ENCODE results near the gene PWP1.

PWP1 gene

DNA sequence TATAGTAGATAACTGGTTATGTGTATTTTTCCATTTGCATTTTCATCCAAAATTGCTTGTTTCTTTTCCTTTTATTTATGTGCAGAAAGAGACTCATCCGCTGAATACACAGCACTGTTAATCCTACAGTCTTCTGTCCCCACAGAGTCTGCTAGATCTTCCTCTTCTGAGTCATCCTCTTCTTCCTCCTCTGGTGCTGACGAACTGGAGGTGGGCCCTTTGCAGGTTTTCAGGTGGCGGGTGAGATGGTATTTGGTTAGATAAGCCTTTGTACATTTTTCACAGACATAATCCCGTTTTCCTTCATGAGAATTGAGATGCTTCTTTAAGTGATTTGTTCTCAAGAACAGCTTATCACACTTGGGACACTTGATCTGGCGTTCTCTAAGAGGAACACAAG lies 48.5 kb downstream of the PWP1 start:
- Histone ChIP-seq H4K20me1 (ENCODE audit: insufficient read depth, low read length) (no peaks in the 10 kb centered on the region), H3K4me1 (ENCODE audit: low read length) (peaks cover 5% of the 10 kb centered on the region; the same call in 1 of the 2 replicates), H3K9ac (ENCODE audit: low read length) (no peak overlapping the region), H2AFZ (ENCODE audit: low read length) (no peak overlapping the region), H3K4me2 (ENCODE audit: low read depth, low read length) (no peak overlapping the region), H3K79me2 (ENCODE audit: low read length) (no peaks in the 10 kb centered on the region), H3K9me3 (replicated peaks; ENCODE audit: insufficient read depth, low read length) (no peaks in the 10 kb centered on the region), H3K27me3 (replicated peaks; ENCODE audit: insufficient read depth, low read length) (no peaks in the 10 kb centered on the region), H3F3A (ENCODE audit: insufficient read depth, low read length) (no peaks in the 10 kb centered on the region), H3K36me3 (replicated peaks; ENCODE audit: insufficient read depth, low read length) (no peaks in the 10 kb centered on the region; the same call in 1 of the 2 replicates), H3K9me2 (replicated peaks; ENCODE audit: insufficient read depth, low read length) (no peaks in the 10 kb centered on the region), H3K27ac (ENCODE audit: low read length) (no peak overlapping the region), H3K4me3 (ENCODE audit: low read length) (no peak overlapping the region)
- TF ChIP-seq EZH2 (optimal IDR thresholded peaks at IDR 0.05; ENCODE audit: low read depth, low read length) (no peak), EZH2phosphoT487 (IDR thresholded peaks at IDR 0.05; ENCODE audit: low read length) (no peak)
- TF ChIP-seq, protein P1, sequence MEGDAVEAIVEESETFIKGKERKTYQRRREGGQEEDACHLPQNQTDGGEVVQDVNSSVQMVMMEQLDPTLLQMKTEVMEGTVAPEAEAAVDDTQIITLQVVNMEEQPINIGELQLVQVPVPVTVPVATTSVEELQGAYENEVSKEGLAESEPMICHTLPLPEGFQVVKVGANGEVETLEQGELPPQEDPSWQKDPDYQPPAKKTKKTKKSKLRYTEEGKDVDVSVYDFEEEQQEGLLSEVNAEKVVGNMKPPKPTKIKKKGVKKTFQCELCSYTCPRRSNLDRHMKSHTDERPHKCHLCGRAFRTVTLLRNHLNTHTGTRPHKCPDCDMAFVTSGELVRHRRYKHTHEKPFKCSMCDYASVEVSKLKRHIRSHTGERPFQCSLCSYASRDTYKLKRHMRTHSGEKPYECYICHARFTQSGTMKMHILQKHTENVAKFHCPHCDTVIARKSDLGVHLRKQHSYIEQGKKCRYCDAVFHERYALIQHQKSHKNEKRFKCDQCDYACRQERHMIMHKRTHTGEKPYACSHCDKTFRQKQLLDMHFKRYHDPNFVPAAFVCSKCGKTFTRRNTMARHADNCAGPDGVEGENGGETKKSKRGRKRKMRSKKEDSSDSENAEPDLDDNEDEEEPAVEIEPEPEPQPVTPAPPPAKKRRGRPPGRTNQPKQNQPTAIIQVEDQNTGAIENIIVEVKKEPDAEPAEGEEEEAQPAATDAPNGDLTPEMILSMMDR (IDR thresholded peaks at IDR 0.05; ENCODE audit: low read length), result no peak
- DNase-seq, result no peak

DNA sequence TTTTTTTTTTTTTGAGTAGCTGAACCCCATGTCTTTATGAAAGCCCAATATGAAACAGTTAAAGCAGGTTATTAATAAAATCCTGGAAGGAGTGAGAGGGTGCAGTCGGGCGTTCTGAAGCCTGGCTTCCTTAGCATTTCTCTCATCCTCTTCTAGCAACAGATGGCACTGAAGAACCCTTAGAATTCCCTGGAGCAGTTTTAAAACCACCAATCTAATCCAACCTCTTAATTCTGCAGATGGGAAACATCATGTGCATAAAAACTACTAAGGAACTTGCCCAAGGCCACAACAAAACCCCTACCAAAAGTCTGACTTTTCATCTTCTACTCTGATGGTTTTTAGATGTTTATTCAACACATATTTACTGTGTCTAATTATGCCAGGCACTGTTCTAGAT lies 50.2 kb downstream of the PWP1 start:
- peaks cover 5% of the 10 kb centered on the region; the same call in 1 of the 2 replicates for H3K4me1 ChIP-seq (ENCODE audit: low read length)
- H3K4me2 ChIP-seq (ENCODE audit: low read depth, low read length), result no peak overlapping the region
- no peak overlapping the region for H3K27ac ChIP-seq (ENCODE audit: low read length)
- no peaks in the 10 kb centered on the region for H4K20me1 ChIP-seq (ENCODE audit: insufficient read depth, low read length)
- TF ChIP-seq, protein P1 (IDR thresholded peaks at IDR 0.05; ENCODE audit: low read length), result no peak
- TF ChIP-seq EZH2phosphoT487 (IDR thresholded peaks at IDR 0.05; ENCODE audit: low read length) (no peak), EZH2 (optimal IDR thresholded peaks at IDR 0.05; ENCODE audit: low read depth, low read length) (no peak)
- no peak overlapping the region for H3K9ac ChIP-seq (ENCODE audit: low read length)
- H3K4me3 ChIP-seq (ENCODE audit: low read length), result no peak overlapping the region
- no peaks in the 10 kb centered on the region for H3F3A ChIP-seq (ENCODE audit: insufficient read depth, low read length)
- peaks cover 1% of the 10 kb centered on the region; the same call in 1 of the 2 replicates for H3K36me3 ChIP-seq (replicated peaks; ENCODE audit: insufficient read depth, low read length)
- DNase-seq, result no peak
- H3K79me2 ChIP-seq (ENCODE audit: low read length), result no peaks in the 10 kb centered on the region
- no peak overlapping the region for H2AFZ ChIP-seq (ENCODE audit: low read length)
- H3K9me3 ChIP-seq (replicated peaks; ENCODE audit: insufficient read depth, low read length), result no peaks in the 10 kb centered on the region
- H3K9me2 ChIP-seq (replicated peaks; ENCODE audit: insufficient read depth, low read length), result no peaks in the 10 kb centered on the region
- no peaks in the 10 kb centered on the region for H3K27me3 ChIP-seq (replicated peaks; ENCODE audit: insufficient read depth, low read length)

DNA sequence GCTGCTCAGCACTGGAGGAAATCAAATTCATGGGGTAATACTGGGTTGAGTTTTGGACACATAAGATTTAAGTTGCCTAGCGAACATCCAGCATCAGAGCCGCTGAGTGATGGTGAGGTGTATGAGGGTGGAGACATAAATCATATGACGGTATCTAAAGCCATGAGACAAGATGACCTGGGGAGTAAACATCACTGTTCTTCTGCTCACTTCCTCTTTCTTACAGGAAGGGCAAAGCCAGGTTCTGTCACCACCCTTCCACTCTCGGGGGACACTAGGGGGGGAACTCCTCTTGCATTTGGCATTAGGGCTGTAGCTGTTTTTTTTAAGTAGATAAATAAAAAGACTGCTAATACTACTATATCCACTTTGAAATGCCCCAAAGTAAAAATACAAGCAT lies 51.3 kb downstream of the PWP1 start:
- H3K27me3 ChIP-seq (replicated peaks; ENCODE audit: insufficient read depth, low read length), result no peaks in the 10 kb centered on the region
- peak overlapping the region; percentile 22; the same call in 1 of the 2 replicates for H3K27ac ChIP-seq (ENCODE audit: low read length)
- no peaks in the 10 kb centered on the region for H3K79me2 ChIP-seq (ENCODE audit: low read length)
- H4K20me1 ChIP-seq (ENCODE audit: insufficient read depth, low read length), result no peaks in the 10 kb centered on the region
- H3K9ac ChIP-seq (ENCODE audit: low read length), result no peak overlapping the region
- H3F3A ChIP-seq (ENCODE audit: insufficient read depth, low read length), result no peaks in the 10 kb centered on the region
- no peaks in the 10 kb centered on the region for H3K9me3 ChIP-seq (replicated peaks; ENCODE audit: insufficient read depth, low read length)
- no peak overlapping the region for H3K4me2 ChIP-seq (ENCODE audit: low read depth, low read length)
- DNase-seq, result peak; percentile 7
- H3K9me2 ChIP-seq (replicated peaks; ENCODE audit: insufficient read depth, low read length), result no peaks in the 10 kb centered on the region
- H3K4me3 ChIP-seq (ENCODE audit: low read length), result no peak overlapping the region
- peaks cover 2% of the 10 kb centered on the region; the same call in 1 of the 2 replicates for H3K36me3 ChIP-seq (replicated peaks; ENCODE audit: insufficient read depth, low read length)
- TF ChIP-seq, protein P1 (IDR thresholded peaks at IDR 0.05; ENCODE audit: low read length), result peak; percentile 22; the same call in 1 of the 2 replicates
- no peak for TF ChIP-seq EZH2phosphoT487 (IDR thresholded peaks at IDR 0.05; ENCODE audit: low read length)
- H3K4me1 ChIP-seq (ENCODE audit: low read length), result peaks cover 5% of the 10 kb centered on the region; the same call in 1 of the 2 replicates
- no peak overlapping the region for H2AFZ ChIP-seq (ENCODE audit: low read length)

Data from MM.1S (cell line).